GM19099 (cell line): ENCODE results near the gene TRAPPC2B.

Experiments
- POLR2A ChIP-seq: IDR thresholded peaks from 3 replicates; pipeline ENCODE4 v1.6.1; 2011; ENCODE audit warnings: low read depth; ENCODE audit not compliant: insufficient read length; ENCODE audit errors: extremely low read depth

The TRAPPC2B gene

DNA sequence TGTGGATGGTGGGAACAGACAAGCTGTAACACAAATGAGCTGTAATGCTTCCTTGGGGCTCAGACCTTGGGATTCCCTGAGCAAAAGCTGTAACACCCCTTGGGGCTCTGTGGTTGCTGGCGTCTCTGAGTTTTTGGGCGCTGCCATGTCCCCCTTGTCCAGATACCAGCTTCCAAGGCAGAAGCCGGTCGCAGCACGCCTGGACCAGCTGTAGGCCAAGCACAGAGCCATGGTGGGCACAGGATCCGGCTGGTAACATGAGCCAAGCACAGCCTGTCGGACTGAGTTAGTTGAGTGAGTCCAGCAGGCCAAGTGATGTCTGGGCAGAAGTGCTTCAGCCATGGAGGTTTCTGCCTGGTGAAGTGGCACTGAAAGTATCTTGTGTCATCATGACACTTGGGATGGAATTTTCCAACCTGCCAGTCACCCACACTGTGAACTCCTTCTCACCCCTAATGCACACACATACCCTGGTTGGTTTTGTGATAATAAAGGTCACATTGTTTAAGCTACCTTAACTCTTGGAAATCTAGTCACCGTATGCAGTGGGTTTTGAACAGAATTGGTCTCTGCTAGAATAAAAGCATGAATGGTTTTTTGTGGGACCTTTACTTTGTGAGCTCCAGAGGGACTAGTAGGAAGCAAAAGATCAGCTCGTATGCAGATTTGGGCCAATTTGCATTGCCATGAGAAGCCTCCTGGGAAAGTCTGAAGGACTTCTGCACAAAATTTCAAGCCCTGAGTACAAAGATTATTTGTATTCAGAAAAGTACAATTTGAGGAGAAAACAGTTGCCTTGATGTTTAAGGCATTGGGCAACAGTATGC lies 40.6 kb downstream of the TRAPPC2B start:
- TF ChIP-seq POLR2A = no peak

DNA sequence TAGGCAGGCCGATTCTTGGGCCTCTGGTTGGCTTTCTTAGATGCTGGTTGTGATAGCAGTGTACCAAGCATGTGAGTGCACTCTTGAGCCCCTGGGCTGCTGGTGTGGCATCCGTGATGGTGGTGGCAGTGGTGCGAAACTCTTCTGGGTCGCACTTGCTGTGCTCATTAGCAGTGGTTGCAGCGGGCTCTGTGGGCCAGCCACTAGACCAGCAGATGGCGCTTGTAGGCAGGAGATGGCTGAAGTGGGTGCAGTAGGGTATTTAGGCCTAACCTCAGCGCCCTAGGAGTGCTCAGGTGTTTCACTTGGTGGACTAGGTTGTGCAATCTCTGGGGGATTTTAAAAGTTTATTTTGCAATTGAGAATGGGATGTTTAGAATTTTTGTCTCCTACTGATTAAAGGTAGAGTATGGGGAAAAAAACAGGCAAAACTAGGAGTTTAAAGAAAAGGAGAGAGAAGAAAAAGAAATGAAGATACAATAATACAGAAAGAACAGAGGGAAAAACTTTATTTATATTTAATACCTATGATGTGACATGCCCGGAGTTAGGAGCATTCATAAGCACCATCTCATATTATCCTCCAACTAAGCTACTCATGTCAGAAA lies 43.3 kb downstream of the TRAPPC2B start:
- no peak for TF ChIP-seq POLR2A

DNA sequence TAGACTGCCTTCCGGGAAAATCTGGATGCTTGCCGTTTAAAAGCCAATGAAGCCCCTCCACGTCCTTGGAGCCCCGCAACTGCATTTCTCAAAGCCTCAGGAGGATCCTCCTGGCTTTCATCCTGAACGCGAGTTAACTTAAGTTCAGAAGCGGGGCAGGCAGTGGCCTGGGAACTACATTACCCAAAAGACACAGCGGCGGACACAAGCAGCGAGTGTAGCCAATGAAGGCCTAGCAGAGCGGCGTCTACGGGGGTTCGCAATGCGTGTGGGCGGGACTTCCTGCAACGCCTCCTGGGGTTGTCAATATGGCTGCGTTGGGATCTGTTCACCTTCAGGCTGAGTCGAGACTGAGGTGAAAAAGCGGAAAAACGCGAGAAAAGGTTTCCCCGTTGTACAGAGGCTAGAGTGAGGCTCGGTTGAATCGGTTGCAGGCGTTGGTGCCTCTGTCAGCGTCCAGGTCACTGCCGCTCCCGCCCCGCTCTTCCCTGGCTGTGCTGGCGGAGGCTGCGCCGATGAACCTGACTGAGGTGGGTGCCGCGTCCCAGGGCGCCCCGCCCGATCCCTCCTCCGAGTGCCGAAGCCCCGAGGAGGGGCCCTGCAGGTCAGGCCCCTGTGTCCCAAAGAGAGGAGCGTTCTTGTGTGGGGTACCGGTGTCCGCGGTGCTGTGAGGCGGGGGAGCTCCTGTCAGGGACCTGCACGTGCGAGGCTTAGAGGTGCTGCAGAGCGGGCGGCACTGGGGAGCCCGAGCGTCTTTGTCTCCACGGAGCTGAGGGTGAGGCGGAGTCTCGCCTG lies 47.7 kb downstream of the TRAPPC2B start, which contains the start of gene ZNF17:
TSS of gene ZNF17 (plus strand) at position 285 of the 795 bp plus-strand sequence. CDS start 2,455 bp downstream, outside the sequence.
- TF ChIP-seq POLR2A = peak; percentile 66
